Measurements from ENCODE around the gene CRISPLD2.

GRCh38 chr16:84891149-84891795, 71.5 kb downstream of the CRISPLD2 start:
- TF ChIP-seq CTCF (tag by site-specific recombination; IDR thresholded peaks at IDR 0.05) (no peak), ZFP41 (tag by site-specific recombination; IDR thresholded peaks at IDR 0.05; ENCODE audit: borderline replicate concordance) (no peak), PBX3 (CRISPR knock-in tag; IDR thresholded peaks at IDR 0.05) (no peak), ZSCAN18 (tag by site-specific recombination; IDR thresholded peaks at IDR 0.05) (no peak), HOXA7 (CRISPR knock-in tag; IDR thresholded peaks at IDR 0.05; ENCODE audit: borderline replicate concordance) (no peak), ZBTB49 (tag by site-specific recombination; IDR thresholded peaks at IDR 0.05; ENCODE audit: low read depth) (no peak), ZNF791 (tag by site-specific recombination; IDR thresholded peaks at IDR 0.05) (no peak), ZNF148 (tag by site-specific recombination; IDR thresholded peaks at IDR 0.05; ENCODE audit: borderline replicate concordance) (no peak), ZNF561 (tag by site-specific recombination; IDR thresholded peaks at IDR 0.05; ENCODE audit: borderline replicate concordance) (no peak)

All from HEK293 (cell line).